Globus pallidus (tissue), 1 donor: ENCODE data around the gene GNG7.
A peak's percentile ranks its signal among the peaks of the same experiment; 100 is the strongest.
"Not testable (repeated sequence)": the region's sequence is repeated elsewhere in the genome, so short reads cannot be mapped to it uniquely, and the experiment has no call there.

Source experiments
- DNase-seq: peaks from one replicate; pipeline ENCODE4 v3.0.0-alpha.2; 2015; ENCODE audit warnings: low spot score

The GNG7 gene

DNA sequence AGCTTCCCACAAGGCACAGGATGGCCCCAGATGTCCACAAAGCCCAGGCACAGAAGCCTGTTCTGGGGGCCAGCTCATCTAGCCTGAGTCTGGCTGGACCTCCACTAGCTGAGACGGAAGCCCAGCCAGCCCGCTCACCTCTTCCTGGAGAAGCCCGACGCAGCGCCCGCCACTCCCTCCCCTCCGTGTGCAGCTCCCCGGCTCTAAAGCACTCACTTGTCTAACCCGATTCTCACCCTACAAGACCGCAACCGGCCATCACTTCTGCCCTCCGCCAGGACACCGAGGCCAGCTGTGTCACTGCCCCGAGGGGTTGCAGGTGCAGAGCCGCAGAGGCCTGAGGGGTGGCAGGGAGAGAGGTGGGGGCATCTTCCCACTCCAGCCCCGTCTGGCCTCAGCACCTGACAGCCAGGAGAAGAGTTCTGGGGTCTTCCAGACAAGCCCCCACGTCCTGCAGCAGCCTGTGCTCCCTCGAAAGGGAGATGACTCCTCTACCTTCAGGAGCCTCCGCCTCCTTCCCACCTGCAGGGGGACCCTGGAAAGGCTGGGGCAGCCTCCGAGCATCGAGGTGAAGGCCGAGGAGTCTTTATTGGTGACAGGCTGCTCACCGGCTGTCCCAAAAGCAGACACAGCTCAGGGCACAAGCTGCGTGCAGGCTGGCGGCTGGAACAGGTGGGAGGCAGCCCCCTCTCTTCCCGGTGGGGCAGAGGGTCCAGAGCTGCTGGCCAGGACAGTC, 24.6 kb upstream of the GNG7 start:
- no peak for DNase-seq

DNA sequence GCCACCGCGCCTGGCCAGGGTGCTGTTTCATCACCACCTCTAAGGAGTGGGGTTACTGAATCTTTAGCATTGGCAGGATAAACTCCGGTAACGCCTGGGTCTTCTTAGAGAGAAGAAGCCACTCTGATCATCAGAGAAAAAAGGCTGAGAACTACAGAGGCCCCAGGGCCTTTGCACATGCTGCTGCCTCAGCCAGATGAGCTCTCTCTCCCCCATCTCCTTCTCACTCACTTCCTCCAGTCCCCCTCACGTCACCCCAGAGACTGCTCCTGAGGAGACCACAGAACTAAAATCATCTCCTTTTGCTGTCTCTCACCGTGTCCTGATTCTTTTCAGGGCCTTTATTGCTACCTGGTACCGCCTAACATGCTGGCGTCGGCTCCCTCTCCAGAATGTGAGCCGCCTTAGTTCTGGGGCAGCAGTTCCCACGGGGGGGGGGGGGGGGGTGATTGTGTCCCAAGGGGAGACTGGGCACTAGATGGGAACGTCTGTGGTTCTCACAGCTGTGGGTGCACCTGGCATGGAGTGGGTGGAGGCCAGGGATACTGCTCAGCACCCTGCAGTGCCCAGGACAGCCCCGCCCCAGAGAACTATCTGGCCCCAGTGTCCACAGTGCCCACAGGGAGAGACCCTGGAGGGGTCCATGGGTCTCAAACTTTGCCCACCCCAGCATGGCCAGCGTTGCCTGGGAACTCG, 23.8 kb upstream of the GNG7 start:
- DNase-seq: no peak

DNA sequence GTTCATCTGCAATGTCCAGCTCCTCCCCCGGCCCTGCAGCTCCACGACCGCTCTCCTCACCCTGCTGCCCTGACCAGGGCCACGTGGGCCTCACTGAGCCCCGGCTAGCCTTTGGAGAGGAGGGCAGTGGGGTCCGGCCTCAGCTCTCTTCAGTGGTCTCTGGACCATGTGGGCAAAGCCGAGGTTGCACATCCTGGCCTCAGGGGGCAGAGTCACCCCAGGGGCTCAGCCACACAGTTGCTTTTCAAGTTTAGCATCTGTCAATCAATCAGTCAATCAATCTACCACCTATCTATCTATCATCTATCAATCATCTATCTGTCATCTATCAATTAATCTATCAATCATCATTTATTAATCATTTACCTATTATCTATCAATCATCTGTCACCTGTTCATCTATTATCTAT, 21.7 kb upstream of the GNG7 start:
- DNase-seq: no peak

DNA sequence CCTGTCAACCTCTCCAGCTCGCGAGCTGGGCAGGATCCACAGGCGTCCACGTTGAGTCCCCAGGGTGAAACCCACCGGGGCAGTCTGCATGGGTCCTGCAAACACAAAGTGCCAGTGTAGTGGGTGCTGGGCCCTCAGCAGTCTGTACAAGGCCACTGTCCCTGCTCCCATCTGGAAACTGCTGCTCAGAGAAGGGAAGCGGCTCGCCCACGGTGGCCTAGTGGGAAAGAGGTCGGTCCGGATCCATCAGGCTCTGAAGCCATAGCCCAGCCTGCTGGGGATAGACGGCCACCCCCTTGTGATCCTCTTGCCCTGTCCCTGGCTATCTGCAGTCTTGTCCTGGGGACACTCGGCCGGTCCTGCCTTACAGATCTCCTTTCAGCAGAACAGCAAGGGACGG, 21.3 kb upstream of the GNG7 start:
- DNase-seq: no peak

DNA sequence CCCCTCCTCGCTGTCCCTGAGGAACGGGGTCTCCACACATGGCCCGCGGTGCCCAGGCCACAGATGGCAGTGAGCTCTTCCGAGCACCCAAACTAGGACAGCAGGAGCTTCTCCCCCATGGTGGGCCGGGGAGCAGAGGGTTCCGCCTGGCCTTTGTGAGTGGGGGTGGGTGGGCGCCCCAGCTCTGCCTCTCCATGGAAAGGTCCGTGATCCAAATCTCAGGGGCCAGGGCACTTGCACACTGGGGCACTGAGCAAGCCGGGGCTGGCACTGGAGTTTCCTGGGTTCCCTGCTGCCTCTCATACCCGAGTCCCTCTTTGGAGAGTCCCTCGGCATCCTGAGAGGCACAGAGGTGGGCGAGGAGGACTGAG, 20.8 kb upstream of the GNG7 start:
- no peak for DNase-seq

DNA sequence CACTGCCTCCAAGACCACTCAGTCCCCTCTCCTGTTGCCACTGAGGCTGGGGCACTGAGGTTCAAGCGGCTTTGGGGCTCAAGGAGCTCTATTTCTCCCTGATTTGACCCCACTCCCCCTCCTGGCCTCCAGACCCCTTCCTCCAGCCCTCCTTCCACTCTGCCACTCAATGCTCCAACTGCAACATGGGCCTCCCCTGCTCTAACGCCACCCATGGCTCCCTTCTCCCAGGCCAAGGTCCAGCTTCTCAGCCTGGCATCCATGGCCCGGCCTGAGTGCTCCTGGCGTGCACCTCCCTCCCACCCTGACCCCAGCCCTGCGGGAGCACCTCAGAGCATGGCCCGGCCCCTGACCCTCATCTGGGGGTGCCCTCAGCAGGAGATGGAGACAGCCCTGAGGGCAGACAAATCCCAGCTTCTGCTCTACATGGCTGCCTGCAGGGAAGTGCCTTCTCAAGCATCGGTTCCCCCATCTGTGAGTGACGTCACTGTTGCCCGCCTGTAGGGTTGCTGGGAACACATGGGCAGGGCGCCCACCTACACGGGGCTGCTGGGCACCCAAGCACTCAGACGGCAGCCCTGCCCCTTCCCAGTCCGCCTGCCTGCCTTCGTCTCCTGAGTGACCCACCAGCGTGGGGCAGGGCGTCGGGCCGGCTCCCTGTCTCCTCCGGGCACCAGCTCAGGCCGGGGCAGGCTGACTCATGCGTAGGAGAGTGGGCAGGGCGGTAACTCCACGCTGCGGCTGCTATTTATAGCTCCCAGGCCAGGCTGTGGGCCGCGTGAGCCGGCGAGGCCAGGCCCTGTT, 20.2 kb upstream of the GNG7 start:
- DNase-seq: no peak

DNA sequence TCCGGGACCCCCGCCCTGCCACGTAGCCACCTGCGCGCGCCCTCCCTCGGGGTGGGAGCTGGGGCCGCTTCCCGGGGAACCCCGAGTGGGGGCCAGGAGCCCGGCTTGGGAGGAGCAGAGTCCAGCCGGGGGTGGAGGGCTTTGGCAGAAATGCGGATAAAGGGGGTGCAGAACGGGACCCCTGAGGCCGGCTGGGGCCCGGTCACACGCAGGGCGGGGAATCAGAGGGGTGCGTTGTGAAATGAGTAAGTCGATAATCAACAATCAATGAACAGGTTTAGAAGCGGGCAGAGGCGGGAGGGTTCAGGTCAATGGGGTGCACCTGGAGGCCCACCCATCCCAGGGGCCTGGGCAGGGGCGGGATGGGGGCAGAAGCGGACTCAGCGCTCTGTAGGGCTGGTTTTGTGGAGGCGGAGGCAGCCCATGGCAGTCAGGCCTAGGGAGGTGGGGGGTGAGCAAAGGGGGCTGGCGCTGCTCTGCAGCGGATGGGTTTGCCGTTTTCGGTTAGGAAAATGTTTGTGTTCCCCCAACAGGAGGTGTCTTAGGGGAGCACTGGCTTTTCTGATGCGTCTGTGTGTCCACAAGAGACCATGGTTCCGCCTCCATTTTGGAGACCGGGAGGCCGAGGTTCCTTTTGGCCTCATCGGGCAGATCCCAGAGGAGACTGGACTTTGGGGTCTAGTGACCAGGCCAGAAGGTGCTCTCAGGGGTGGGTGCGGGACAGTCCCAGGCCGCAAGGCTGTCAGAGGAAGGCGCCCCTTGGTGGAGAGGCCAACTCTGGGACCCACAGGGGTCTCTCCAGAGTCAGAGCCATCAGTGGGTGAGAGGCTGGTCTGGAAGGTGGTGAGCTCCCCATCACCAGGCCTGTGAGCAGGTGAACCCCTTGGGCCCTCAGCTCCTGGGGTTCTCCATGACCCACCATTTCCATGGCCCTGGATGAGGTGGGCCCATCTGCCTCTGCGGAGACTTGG, 19.4 kb upstream of the GNG7 start:
- DNase-seq: no peak

DNA sequence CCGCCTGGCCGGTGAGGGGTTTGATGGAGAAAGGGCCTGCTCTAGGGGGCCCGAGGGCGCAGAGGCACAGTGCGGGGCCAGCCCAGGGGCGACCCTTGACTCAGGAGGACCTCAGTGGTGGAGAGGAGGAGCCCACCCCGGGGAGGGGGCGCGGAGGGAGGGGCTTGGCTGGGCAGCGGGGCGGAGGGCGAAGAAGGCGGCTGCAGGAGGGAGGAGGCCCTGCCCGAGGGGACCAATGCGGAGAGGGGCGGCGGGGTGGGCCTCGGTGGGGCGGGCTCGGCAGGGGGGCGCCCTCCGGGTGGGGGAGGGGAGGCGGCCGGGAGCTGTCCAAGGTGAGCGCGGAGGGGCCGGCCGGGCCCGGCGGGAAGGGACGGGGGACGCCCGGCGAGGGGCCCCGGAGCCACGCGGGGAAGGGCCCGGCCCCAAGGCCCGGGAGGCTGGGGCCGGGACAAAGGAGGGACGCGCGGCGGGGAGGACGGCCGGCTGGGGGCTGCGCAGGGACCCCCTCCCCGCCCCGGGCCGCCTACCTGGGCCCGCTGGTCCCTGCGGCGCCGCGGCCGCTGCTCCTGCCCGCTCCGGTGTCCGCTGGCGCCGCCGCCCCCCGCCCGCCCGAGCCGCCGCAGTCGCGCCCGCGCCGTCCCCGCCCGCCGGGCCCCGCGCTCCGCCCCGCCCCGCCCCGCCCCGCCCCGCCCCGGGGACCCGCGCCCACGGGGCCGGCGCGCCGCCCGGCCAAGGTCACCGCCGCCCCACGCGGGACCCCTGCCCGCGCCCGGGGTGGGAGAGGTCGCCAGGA, 18.5 kb upstream of the GNG7 start, which contains the start of gene DIRAS1:
TSS of gene DIRAS1 (minus strand) at position 596 of the 793 bp plus-strand sequence. CDS start 3,566 bp downstream, outside the sequence.
- no peak for DNase-seq

DNA sequence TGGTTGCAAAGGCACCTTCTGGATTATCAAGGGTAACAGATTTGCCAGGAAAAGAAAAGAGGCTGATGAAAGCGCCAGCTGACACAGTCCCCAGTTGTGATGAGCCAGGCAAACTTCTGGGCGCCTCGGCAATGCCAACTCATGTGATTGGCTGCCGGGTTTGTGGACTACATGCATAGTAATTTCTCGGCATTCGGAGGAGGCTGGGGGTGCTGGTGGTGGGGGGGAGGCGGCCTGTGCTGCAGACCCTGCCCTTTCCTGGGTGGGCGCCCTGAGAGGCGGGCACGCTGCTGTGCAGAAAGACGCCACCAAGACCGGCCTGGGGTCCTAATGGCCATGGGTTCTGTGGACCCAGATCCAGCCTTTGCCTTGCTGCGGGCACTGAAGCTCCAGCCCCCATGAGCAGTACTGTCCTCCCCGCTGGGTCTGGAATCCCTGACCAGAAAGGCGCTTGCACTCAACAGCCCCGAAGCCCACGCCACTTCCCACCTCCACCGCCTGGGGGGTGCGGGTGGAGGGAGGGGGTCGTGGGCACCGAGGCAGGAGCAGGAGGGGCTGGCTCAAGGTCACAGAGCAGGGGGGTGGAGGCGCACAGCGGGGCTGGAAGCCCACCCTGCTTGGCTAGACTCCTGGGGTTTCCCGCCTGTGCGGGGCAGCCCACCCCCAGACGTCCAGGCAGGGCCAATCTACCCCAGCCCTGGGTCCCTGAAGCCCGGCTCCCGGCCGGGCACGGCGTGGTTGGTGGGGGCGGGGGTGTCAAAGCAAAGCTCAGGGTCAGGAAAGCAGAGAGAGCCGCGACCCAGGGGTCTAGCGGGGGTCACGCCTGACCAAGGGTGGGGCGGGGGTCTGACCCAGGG, 17.7 kb upstream of the GNG7 start:
- peak; percentile 40 for DNase-seq

DNA sequence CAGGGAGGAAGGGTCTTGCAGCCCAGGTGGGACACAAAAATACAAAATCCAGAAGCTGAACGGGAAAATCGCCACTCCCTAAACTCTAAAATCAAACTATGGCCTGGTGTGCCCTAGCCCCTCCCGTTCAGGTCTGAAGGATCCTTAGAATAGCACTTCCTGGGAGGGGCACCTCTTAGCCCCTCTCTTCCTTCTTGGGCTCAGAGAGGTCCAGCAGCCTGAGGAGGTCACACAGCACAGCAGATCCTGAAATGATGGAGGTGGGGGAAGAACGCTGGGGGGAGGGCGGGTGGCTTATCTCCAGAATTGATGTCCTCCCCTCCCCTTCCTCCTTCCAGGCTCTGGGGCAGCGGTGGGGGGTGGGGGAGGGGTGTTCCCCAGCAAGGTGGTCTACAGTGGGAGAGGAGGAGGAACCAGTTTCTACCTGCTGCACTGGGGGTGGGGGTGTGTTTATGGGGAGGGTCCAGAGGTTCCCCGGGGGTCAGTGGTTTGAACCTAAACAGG, 16.8 kb upstream of the GNG7 start:
- DNase-seq: no peak

DNA sequence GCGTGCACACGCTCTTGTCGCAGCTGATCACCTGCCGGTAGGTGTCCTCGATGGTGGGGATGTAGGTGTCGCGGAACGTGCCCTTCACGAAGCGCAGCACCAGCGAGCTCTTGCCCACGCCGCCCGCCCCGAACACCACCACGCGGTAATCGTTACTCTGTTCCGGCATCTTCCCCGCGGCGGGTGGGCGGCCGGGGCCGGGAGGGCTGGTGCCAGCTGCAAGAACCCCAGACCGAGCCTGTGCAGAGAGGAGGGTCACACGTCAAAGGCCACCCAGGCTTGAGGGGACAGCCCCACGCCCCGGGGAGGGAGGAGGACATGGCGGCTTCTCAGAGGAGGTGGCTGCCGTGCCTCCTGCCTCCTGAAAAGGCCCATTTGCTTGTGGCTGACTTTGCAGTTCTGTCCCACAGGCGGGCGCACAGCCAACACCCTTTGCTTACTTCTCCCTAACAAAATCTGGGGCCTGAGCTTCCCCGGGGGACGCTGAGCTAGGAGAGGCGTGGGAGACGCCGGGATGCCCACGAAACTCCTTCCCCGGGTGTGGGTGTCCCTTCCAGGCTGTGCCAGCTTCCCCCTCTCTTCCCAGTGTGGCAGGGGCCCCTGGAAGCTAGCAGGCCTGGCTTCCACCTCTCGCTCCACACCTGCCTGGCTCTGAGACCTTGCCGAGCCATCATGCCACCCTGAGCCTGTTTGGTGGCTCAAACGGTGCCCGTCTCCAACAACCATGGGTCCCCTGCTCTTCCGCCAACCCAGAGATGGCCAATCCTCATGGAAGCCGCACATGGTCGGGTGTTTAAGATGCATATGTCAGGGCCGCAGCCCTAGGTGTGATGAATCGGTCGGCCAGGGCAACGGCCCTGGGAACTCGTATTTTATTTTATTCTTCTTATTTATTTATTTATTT, 15.4 kb upstream of the GNG7 start:
- DNase-seq: no peak

DNA sequence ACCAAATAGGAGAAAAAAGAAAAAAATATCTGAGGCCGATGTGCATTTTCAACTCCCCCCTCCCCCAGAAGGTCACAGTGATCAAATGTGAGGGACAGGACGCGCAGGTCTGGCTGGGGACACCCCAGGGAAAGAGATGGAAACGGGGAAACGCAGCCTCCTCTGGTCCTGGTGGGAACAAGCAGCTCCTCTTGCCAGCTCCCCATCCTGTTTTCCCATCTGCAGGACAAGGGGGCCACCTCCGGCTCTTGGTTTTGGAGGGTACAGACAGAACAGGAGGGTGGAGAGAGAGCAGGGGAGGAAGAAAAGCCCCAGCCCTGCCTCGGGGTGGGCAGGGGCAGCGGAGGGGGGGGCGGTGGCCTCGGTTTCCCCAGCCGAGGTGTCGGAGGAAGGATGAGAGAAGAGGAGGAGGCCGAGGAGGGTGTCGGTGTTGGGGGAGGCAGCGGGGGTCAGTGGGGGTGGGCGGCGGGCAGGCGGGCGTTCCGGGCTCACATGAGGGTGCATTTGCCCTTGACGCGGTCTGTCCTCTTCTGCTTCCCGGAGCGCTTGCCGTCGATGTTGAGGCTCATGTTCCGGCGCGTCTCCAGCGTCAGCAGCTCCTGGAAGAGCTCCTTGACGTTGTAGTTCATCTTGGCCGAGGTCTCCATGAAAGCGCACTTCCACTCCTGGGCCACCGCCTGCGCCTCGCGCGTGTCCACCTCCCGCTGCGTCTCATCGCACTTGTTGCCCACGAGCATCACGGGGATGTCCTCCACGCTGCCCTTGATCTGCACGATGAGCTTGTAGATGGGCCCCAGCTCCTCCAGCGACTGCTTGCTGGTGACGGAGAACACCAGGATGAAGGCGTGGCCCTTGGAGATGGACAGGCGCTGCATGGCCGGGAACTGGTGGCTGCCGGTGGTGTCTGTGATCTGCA, 14.5 kb upstream of the GNG7 start:
- DNase-seq: no peak

DNA sequence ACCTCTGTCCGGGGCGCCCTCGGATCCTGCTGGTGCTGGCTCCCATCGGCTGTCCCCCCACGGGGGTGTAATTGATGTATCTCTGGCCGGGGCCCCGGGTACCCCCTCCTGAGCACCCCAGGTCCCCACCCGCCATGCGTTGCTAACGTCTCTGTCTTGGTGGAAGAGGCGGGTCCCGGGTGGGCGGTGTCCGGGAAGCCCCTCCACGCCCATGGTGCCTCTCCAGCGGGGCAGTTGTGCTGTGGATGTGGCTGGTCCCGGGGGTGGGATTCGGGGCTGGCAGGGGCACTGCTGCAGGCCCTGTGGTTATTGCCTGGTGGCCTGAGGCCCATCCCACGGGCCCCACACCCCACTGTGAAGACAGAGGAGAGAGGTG, 13.8 kb upstream of the GNG7 start:
- no peak for DNase-seq

DNA sequence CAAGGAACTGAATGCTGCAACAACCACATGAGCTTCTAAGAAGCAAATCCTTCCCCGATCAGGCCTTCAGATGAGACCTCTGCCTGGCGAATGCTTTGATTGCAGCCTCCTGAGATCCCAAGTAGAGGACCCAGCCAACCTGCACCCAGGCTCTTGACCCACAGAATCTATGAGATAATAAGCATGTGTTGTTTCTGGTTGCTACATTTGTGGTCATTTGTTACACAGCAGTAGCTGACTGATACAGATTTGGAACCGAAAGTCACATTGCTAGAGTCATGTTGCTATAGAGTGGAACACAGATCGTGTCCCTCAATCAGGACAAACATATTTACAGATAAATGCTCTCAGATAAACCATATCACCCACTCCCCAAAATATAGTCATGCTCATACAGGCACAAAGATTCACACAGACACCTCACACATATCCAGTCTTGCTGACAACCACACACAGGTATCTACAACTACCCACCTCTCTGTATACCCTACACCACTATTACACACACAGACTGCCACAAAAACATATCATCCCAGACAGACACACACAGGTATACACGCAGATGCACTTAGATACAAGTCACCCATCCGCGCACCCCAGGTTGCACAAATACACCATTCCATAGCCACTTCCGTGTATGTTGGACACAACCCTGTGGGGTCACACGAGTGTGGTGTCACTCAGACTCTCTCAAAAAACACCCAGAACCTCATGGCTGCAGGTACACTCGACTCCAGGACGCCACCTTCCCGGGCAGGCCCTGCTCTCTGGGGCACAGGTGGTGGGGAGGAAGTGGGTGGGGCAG, 13.2 kb upstream of the GNG7 start:
- no peak for DNase-seq

DNA sequence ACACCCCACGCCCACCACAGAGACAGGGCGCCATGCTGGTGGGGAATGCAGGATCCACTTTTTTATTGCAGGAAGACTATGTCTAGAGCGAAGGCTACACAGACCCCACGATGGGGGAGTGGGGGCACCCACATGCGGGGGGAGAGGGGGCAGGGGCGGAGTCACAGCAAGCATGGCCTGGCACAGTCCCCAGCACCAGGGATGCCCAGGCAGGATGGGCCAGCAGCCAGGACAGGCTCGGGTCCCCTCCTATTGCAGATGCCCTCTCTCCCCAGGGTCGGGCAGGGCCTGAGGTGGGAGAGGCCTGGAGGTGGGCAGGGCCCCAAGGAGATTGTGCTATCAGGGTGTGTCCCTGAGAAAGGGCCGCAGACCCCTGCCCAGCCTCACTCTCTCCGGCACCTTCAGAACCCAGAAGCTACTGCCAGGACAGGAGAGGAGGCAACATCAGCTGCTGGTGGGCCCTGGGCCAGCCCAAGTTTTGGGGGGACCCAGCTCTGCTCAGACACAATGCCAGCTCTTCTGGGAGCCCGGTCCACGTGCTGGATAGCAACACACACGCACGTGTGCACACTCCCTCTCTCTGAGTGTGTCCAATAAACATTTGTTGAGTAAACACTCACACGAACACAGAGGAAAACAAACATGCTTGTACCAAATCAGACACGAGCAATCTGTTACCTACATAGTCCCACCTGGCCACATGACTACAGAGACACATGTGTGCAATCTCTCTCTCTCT, 12.2 kb upstream of the GNG7 start:
- no peak for DNase-seq

DNA sequence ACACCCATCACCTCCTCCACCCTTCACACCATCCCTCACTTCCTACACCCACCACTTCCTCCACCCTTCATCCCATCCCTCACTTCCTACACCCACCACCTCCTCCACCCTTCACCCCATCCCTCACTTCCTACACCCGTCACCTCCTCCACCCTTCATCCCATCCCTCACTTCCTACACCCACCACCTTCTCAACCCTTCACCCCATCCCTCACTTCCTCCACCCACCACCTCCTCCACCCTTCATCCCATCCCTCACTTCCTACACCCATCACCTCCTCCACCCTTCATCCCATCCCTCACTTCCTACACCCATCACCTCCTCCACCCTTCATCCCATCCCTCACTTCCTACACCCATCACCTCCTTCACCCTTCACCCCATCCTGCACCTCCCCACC, 11.6 kb upstream of the GNG7 start:
- not testable (repeated sequence) for DNase-seq
